ENCODE results near the gene RGS5. TPM values are rescaled to one million over a fixed set of nuclear protein-coding genes. Genes with fewer than 3 reads are reported as not detected.
A peak's percentile ranks its signal among the peaks of the same experiment; 100 is the strongest.
"Not testable (repeated sequence)": the region's sequence is repeated elsewhere in the genome, so short reads cannot be mapped to it uniquely, and the experiment has no call there.

The RGS5 gene, protein sequence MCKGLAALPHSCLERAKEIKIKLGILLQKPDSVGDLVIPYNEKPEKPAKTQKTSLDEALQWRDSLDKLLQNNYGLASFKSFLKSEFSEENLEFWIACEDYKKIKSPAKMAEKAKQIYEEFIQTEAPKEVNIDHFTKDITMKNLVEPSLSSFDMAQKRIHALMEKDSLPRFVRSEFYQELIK
- 12.9 and 14.1 TPM in 2 replicates for total RNA-seq (2022)
- Bru-seq, nascent RNA = percentile 60 among the genes with signal in this experiment
- BruChase-seq, experiment 1, labeled RNA remaining after a 6-hour chase = percentile 57 among the genes with signal in this experiment
- BruChase-seq, experiment 2, labeled RNA remaining after a 2-hour chase = percentile 55 among the genes with signal in this experiment
- long read RNA-seq, full-length matches to known transcripts = 6 of 19 reads
- long read RNA-seq, partial matches to known transcripts = 0 of 19 reads
- long read RNA-seq, other reads (novel, unspliced or antisense) = 13 of 19 reads

DNA sequence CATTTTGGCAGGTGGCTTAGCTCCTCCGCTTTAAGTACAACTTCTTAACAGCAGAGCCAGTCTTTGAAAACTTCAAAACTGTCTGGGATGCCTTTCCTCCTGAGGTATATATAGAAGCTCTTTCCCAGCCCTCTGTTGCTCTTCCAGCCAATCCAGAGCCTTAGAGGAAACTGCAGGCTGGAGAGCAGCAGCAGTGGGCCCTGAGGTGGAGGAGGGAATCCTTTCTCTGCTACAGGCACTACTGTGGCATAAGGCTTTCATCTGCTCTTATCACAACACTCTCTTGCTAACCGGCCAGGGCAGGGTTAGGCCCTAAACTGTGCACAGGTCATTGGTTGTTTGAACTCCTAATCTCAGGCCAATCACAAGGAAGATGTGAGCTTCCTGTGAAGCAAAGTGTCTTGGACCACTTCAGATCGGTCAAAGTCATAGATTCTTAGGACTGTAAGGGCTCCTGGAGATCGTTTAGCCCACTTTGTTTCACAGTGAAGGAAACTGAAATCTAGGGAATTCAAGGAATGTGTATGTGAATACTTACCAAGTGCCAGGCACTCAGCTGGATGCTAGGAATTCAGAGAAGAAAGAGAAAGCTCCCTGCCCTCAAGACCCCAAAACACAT lies at the start of gene RGS5:
RGS5 (minus strand) TSS at position 84 of the 619 bp plus-strand sequence; CDS start at position 3, 81 bp downstream.
- Mint-ChIP-seq H3K4me3 (ENCODE audit: unreplicated experiment) (no peak within 1 kb of the TSS), H3K27ac (ENCODE audit: low read depth, unreplicated experiment) (no peak within 1 kb of the TSS), H3K4me1 (ENCODE audit: insufficient read depth, unreplicated experiment) (peaks cover 9% of the 10 kb centered on the region), H3K27me3 (ENCODE audit: insufficient read depth, unreplicated experiment) (no peaks in the 10 kb centered on the region), H3K36me3 (ENCODE audit: insufficient read depth, unreplicated experiment) (no peaks in the 10 kb centered on the region), H3K9me3 (ENCODE audit: unreplicated experiment) (no peaks in the 10 kb centered on the region)
- DNase-seq (ENCODE audit: unreplicated experiment) = no peak
- BruUV-seq (replicated peaks) = no TSS peak
- ChIA-PET POLR2A (interaction anchor here (0.6 kb wide), 1 partner anchor 366 kb away, joined by 4 read pairs; no protein-coding TSS in a partner anchor), CTCF (interaction anchor here (0.7 to 1.5 kb wide), 5 partner anchors 10 to 341 kb away, joined by 3 to 6 read pairs (median 3); no protein-coding TSS in a partner anchor)
- intact Hi-C loops (cut with micrococcal nuclease) = no loop called here
- TF ChIP-seq, protein P1, sequence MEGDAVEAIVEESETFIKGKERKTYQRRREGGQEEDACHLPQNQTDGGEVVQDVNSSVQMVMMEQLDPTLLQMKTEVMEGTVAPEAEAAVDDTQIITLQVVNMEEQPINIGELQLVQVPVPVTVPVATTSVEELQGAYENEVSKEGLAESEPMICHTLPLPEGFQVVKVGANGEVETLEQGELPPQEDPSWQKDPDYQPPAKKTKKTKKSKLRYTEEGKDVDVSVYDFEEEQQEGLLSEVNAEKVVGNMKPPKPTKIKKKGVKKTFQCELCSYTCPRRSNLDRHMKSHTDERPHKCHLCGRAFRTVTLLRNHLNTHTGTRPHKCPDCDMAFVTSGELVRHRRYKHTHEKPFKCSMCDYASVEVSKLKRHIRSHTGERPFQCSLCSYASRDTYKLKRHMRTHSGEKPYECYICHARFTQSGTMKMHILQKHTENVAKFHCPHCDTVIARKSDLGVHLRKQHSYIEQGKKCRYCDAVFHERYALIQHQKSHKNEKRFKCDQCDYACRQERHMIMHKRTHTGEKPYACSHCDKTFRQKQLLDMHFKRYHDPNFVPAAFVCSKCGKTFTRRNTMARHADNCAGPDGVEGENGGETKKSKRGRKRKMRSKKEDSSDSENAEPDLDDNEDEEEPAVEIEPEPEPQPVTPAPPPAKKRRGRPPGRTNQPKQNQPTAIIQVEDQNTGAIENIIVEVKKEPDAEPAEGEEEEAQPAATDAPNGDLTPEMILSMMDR (IDR thresholded peaks at IDR 0.05; ENCODE audit: unreplicated experiment) = no peak

DNA sequence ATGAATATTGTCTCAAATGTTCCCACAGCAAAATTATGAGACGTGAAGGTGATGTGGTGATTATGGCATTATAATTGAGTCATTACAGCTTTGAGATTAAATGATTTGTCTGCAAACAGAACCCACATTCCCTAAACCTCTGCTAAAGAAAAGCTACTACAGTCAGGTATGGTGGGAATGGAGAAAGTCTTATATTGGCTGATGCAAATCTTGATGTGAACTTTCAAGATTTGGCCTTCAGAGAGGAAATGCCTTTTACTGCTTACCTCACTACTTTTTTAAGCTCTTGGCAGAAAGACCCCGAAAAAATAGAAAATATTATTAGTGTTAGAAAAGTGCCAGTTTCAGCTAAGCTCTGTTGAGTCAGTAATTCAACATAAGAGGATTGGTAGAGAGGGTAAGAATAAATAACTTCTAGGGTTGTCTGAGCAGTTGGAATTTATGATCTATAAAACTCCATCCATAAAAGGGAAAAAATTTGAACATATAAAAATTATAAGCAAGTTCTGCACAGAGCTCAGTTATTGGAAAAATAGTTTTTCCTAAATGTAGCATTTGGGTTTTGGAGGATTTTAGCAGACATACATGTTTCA lies 47.8 kb upstream of the RGS5 start:
- no peaks in the 10 kb centered on the region for H3K27me3 Mint-ChIP-seq (ENCODE audit: insufficient read depth, unreplicated experiment)
- no peak overlapping the region for H3K27ac Mint-ChIP-seq (ENCODE audit: low read depth, unreplicated experiment)
- no peak overlapping the region for H3K4me3 Mint-ChIP-seq (ENCODE audit: unreplicated experiment)
- POLR2A ChIA-PET = interaction anchor here (0.6 to 1.0 kb wide), 2 partner anchors 9 to 126 kb away, joined by 4 to 6 read pairs; no protein-coding TSS in a partner anchor
- no peaks in the 10 kb centered on the region for H3K9me3 Mint-ChIP-seq (ENCODE audit: unreplicated experiment)
- BruUV-seq (replicated peaks) = no TSS peak
- TF ChIP-seq, protein P1 (IDR thresholded peaks at IDR 0.05; ENCODE audit: unreplicated experiment) = no peak
- no peaks in the 10 kb centered on the region for H3K36me3 Mint-ChIP-seq (ENCODE audit: insufficient read depth, unreplicated experiment)
- intact Hi-C loops (cut with micrococcal nuclease) = no loop called here
- DNase-seq (ENCODE audit: unreplicated experiment) = no peak
- CTCF ChIA-PET = interaction anchor here (0.6 to 1.0 kb wide), 4 partner anchors 11 to 402 kb away, joined by 3 to 4 read pairs (median 3); no protein-coding TSS in a partner anchor
- no peaks in the 10 kb centered on the region for H3K4me1 Mint-ChIP-seq (ENCODE audit: insufficient read depth, unreplicated experiment)

DNA sequence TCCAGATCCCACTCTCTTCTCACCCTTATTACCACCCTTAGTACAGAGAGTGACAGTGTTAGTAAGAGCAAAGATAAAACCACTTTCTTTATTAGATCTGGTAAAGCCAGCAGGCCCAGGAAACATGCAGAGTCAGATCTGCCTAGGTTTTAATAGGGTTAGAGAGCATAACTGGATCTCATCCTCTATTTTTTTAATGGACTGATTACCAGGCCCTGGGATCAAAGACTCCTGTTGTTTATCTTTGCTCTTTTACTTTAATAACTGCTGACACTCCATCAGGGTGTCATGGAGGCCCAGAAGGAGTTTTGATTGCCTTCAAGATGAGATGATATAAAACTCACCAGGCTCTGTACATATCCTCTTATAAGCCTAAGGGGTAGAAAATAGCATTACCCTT lies 45.3 kb upstream of the RGS5 start:
- H3K27me3 Mint-ChIP-seq (ENCODE audit: insufficient read depth, unreplicated experiment) = no peaks in the 10 kb centered on the region
- TF ChIP-seq, protein P1 (IDR thresholded peaks at IDR 0.05; ENCODE audit: unreplicated experiment) = no peak
- no peaks in the 10 kb centered on the region for H3K36me3 Mint-ChIP-seq (ENCODE audit: insufficient read depth, unreplicated experiment)
- no TSS peak for BruUV-seq (replicated peaks)
- DNase-seq (ENCODE audit: unreplicated experiment) = no peak
- H3K27ac Mint-ChIP-seq (ENCODE audit: low read depth, unreplicated experiment) = no peak overlapping the region
- intact Hi-C loops (cut with micrococcal nuclease) = no loop called here
- CTCF ChIA-PET = interaction anchor here (1.4 kb wide), 1 partner anchor 10 kb away, joined by 3 read pairs; no protein-coding TSS in a partner anchor
- H3K4me3 Mint-ChIP-seq (ENCODE audit: unreplicated experiment) = no peak overlapping the region
- H3K4me1 Mint-ChIP-seq (ENCODE audit: insufficient read depth, unreplicated experiment) = no peaks in the 10 kb centered on the region
- no peaks in the 10 kb centered on the region for H3K9me3 Mint-ChIP-seq (ENCODE audit: unreplicated experiment)
- POLR2A ChIA-PET = no interaction called here

DNA sequence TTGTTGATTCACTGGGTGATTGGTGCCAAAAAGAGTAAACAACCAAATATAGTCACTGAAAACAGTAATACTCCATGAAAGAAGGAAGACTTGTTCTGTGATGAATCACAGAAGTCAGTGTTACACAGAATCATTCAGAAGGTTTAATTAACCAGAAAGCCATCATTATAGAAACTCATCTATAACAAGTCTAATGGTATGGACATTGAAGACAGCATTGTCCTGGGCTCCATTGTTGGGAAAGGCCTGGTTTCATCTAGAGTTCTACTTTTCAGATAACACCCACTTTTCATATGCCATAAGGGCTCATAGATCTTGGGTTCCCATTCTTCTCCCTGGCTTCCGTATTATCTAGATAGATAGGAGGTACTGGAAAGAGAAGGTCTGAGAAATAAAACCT lies 41.9 kb upstream of the RGS5 start:
- CTCF ChIA-PET = interaction anchor here (0.7 to 1.7 kb wide), 4 partner anchors 16 to 391 kb away, joined by 3 to 6 read pairs (median 4); no protein-coding TSS in a partner anchor
- H3K36me3 Mint-ChIP-seq (ENCODE audit: insufficient read depth, unreplicated experiment); H3K27me3 Mint-ChIP-seq (ENCODE audit: insufficient read depth, unreplicated experiment); H3K27ac Mint-ChIP-seq (ENCODE audit: low read depth, unreplicated experiment); H3K9me3 Mint-ChIP-seq (ENCODE audit: unreplicated experiment); H3K4me1 Mint-ChIP-seq (ENCODE audit: insufficient read depth, unreplicated experiment); DNase-seq (ENCODE audit: unreplicated experiment); BruUV-seq (replicated peaks); H3K4me3 Mint-ChIP-seq (ENCODE audit: unreplicated experiment); intact Hi-C loops (cut with micrococcal nuclease): not testable (repeated sequence)
- POLR2A ChIA-PET = interaction anchor here (0.9 to 1.0 kb wide), 2 partner anchors 18 to 77 kb away, joined by 3 read pairs; partner anchors contain the start of gene NUF2
